ENCODE data around the gene SPARC.

Gene SPARC

DNA sequence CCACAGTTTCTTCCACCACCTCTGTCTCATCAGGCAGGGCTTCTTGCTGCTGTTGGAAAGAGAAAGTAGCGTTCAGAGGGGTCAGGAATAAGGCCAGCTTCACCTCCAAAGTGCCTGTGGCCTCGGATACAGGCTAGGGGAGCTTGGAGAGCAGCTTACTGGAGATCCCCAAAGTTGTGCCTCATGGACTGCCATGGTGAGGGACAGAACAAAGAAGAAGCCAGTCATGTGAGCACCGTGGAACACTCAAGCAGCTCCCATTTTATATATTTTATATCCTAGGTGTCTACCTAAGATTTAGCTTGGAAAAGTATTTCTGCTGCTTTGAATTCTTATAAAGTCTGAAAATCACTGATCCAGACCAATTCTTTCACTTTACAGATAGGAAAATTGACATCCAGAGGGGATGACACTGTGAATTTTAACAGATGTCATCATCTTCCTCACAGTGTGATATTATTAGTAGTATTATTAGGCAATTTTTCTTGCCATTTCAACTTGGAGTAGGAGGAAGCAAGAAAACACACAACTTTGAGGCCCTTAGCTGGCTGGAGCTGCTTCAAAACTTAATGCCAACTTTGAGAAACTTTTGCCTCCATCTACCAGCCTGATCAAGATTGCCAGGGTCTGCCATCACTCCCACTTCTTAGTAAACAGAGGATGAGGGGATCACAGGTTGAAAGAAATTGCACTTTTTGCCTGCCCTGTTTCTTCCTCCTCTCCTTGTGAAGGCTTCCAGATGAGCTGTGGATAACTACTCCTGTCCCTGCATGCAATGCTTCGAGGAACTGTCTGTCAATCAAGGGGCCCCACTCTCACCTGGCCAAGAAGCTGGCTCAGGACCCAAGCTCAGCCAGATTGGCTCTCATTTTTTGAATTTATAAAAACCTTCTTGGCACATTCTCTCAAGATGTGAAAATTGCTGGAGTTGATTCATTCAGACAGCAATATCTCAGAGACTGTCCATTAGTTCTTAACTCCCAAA lies 11.8 kb downstream of the SPARC start:
- no peak overlapping the region for H3K4me3 ChIP-seq (replicated peaks in 1 of 2; ENCODE audit: low read depth in 2 of 2, low read length in 2 of 2)
- TF ChIP-seq, protein P1, sequence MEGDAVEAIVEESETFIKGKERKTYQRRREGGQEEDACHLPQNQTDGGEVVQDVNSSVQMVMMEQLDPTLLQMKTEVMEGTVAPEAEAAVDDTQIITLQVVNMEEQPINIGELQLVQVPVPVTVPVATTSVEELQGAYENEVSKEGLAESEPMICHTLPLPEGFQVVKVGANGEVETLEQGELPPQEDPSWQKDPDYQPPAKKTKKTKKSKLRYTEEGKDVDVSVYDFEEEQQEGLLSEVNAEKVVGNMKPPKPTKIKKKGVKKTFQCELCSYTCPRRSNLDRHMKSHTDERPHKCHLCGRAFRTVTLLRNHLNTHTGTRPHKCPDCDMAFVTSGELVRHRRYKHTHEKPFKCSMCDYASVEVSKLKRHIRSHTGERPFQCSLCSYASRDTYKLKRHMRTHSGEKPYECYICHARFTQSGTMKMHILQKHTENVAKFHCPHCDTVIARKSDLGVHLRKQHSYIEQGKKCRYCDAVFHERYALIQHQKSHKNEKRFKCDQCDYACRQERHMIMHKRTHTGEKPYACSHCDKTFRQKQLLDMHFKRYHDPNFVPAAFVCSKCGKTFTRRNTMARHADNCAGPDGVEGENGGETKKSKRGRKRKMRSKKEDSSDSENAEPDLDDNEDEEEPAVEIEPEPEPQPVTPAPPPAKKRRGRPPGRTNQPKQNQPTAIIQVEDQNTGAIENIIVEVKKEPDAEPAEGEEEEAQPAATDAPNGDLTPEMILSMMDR (IDR thresholded peaks at IDR 0.05; ENCODE audit: low read depth, low read length), result no peak
- DNase-seq (ENCODE audit: low read depth in 2 of 2), result peak in 1 of 2 donors; percentile 19

GRCh38 chr5:151673421-151673820 lies 13.3 kb downstream of the SPARC start:
- TF ChIP-seq, protein P1 (IDR thresholded peaks at IDR 0.05; ENCODE audit: low read depth, low read length), result no peak
- DNase-seq (ENCODE audit: low read depth in 2 of 2), result peak in 1 of 2 donors; percentile 31
- H3K4me3 ChIP-seq (replicated peaks in 1 of 2; ENCODE audit: low read depth in 2 of 2, low read length in 2 of 2), result no peak overlapping the region

GRCh38 chr5:151672516-151672915 lies 14.2 kb downstream of the SPARC start:
- H3K4me3 ChIP-seq (replicated peaks in 1 of 2; ENCODE audit: low read depth in 2 of 2, low read length in 2 of 2), result no peak overlapping the region
- DNase-seq (ENCODE audit: low read depth in 2 of 2), result no peak
- TF ChIP-seq, protein P1 (IDR thresholded peaks at IDR 0.05; ENCODE audit: low read depth, low read length), result no peak

- TF ChIP-seq, protein P1 (IDR thresholded peaks at IDR 0.05; ENCODE audit: low read depth, low read length), result no peak
- no peak overlapping the region for H3K4me3 ChIP-seq (replicated peaks in 1 of 2; ENCODE audit: low read depth in 2 of 2, low read length in 2 of 2)
- peak; percentile 87 to 91 for DNase-seq (ENCODE audit: low read depth in 2 of 2)
Measured at GRCh38 chr5:151671950-151672349, 14.8 kb downstream of the SPARC start.

- peak; percentile 56 to 58 for DNase-seq (ENCODE audit: low read depth in 2 of 2)
- TF ChIP-seq, protein P1 (IDR thresholded peaks at IDR 0.05; ENCODE audit: low read depth, low read length), result no peak
- H3K4me3 ChIP-seq (replicated peaks in 1 of 2; ENCODE audit: low read depth in 2 of 2, low read length in 2 of 2), result no peak overlapping the region
Measured at GRCh38 chr5:151670953-151671636, 15.6 kb downstream of the SPARC start.

- no peak overlapping the region for H3K4me3 ChIP-seq (replicated peaks in 1 of 2; ENCODE audit: low read depth in 2 of 2, low read length in 2 of 2)
- DNase-seq (ENCODE audit: low read depth in 2 of 2), result peak; percentile 47 to 73
- TF ChIP-seq, protein P1 (IDR thresholded peaks at IDR 0.05; ENCODE audit: low read depth, low read length), result no peak
Measured at GRCh38 chr5:151670083-151670686, 16.5 kb downstream of the SPARC start.
